ENCODE measurements around the gene CIRBP.

Gene CIRBP

DNA sequence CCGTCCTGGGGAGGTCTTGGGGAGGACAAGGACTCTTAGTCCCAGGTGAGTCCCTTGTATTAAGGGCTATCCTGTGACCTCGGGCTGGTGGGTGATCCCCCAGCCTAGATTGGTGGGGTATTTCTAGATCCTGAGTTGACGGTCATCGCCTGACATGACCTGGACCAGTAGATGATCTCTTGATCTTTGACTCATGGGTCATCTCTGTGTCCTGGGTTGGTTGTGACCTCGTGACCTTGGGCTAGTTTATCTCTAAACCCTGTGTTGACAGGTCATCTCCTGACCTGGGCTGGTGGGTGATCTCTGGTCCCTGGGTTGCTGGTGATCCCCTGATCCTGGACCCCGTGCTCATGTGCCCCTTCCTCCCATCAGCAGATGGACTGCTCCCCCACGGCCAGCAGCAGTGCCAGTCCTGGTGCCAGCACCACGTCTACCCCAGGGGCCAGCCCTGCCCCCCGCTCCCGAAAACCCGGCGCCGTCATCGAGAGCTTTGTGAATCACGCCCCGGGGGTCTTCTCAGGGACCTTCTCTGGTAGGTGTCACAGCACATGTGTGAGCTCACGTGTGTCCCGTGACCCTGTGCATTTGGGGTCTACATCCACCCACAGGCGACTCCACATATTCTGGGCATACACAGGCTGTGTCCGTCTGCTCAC is 14.5 kb upstream of the CIRBP start:
- DNase-seq (ENCODE audit: low read depth in 2 of 3, low spot score in 2 of 3) = no peak

GRCh38 chr19:1255186-1256161 is 13.7 kb upstream of the CIRBP start:
- DNase-seq (ENCODE audit: low read depth in 2 of 3, low spot score in 2 of 3) = no peak

DNA sequence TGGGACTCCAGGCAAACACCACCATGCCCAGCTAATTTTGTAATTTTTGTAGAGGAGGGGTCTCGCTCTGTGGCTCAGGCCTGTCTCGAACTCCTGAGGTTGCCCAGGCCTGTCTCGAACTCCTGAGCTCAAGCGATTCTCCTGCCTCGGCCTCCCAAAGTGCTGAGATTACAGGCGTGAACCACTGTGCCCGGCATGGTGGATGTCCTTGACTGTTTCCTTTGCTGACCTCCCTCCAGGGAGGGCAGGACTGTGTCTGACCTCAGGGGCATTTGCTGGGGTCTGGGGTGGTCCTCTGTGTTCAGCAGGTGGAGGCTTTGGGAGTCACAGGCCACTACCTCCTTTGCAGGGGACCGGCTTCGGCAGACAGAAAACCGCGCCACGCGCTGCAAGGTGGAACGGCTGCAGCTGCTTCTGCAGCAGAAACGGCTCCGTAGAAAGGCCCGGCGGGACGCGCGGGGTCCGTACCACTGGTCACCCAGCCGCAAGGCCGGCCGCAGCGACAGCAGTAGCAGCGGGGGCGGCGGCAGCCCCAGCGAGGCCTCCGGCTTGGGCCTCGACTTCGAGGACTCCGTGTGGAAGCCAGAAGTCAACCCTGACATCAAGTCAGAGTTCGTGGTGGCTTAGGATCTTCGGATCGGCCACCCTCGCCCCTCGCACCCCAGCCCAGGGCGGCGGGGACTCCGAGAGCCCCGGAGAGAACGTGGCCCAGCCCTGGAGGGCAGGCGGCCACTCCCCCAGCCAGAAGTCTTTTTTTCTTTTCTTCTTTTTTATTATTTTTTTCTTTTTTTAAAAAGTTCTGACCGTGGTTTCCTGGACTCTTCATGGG is 12.3 kb upstream of the CIRBP start:
- no peak for DNase-seq (ENCODE audit: low read depth in 2 of 3, low spot score in 2 of 3)

DNA sequence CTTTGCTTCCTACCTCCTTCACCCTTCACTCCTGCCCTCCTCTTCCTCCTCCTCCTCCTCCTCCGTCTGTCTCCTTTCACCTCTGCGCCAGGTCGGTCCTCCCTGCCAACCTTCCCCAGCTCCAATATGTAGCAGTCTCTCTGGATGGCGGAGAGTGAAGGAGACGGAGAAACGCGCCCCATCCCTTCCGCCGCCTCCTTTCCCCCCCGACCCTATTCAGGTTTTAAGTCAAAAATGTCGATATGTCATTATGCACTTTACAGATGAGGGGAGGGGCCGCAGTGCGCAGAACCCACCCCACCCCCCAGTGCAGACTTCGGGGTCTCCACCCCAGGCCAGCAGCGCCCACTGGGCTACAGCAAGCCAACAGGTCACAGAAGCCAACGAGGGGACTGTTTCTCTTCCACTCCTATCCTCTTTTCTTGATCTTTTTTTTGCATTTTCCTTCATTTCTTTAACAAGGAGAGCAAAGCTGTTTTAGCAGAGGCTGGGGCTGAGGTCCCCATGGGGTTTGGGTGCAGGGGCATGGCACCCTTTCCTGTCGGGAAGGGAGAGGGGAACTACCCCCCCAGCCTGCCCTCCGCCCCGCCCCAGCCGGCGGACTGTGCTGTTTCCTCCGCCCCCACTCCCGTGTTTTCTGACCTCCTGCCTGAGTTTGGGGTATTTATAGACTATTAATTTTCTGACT is 11.5 kb upstream of the CIRBP start:
- no peak for DNase-seq (ENCODE audit: low read depth in 2 of 3, low spot score in 2 of 3)

DNA sequence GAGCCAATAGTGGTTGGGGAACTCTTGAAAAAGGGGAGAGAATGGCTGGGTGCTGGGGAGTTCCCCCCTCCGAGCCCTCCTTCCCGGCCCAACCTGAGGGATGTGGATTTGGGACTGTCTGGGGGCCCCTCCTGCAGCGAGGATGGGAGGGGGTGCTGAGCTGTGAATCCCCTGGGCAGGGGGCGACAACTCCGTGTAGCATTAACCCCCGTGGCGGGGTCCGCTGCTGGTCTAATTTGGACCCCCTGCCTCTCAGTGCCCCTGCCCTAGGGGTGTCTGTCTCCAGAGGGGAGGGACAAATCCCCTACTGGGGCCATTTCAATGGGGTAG is 11.0 kb upstream of the CIRBP start:
- DNase-seq (ENCODE audit: low read depth in 2 of 3, low spot score in 2 of 3) = no peak

- DNase-seq (ENCODE audit: low read depth in 2 of 3, low spot score in 2 of 3) = no peak
Measured at GRCh38 chr19:1258707-1259205, 10.4 kb upstream of the CIRBP start.

DNA sequence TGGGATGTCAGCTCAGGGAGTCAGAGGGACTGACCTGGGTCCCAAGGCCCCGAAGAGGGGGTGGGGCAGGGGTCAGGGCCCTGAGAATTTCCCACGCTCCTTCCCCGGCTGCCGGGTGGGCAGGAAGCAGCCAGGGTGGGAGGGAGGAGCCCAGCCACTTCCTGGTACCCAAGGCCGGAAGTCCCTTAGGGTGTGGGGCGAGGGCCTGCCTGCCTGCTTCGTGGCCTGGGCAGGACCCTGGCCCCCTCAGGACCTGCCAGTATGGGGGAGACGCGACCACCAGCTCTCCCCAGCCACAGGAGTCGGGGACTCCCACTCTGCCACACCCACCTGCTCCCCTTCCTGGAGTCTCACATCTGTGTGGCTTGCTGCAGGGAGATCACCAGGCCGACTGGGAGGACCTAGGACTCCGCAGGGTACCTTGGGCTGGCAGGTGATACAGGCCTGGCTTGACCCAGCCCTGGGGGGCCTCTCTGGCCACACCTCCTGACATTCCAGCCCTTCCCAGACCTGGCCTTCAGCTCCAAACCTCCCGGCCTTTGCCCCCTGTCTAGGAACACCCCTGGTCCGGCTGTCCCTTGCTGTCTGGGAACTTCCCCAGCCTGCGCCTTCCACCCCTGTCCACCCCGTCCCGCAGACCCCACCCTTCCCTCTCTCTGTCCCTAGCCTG is 9.8 kb upstream of the CIRBP start:
- DNase-seq (ENCODE audit: low read depth in 2 of 3, low spot score in 2 of 3) = peak in 1 of 3 experiments; percentile 60

GRCh38 chr19:1259876-1260748 is 9.0 kb upstream of the CIRBP start:
- DNase-seq (ENCODE audit: low read depth in 2 of 3, low spot score in 2 of 3) = peak in 1 of 3 experiments; percentile 49

GRCh38 chr19:1260749-1261537 is 8.2 kb upstream of the CIRBP start:
- peak; percentile 90 to 97 (median 94) for DNase-seq (ENCODE audit: low read depth in 2 of 3, low spot score in 2 of 3)

DNA sequence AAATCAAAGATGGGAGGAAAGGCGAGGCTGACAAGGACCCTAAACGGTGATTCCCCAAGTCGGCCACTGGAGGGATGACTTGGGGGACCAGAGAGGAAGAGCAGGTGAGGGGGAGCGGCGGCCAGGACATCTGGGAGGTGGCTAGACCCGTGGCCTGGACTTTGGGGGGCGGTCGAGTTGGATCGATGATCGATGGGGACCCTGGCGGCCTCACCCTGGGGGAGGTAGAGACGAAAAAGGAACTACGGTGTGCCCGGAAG is 7.7 kb upstream of the CIRBP start:
- DNase-seq (ENCODE audit: low read depth in 2 of 3, low spot score in 2 of 3) = no peak

GRCh38 chr19:1261798-1262622 is 7.1 kb upstream of the CIRBP start:
- DNase-seq (ENCODE audit: low read depth in 2 of 3, low spot score in 2 of 3) = no peak

DNA sequence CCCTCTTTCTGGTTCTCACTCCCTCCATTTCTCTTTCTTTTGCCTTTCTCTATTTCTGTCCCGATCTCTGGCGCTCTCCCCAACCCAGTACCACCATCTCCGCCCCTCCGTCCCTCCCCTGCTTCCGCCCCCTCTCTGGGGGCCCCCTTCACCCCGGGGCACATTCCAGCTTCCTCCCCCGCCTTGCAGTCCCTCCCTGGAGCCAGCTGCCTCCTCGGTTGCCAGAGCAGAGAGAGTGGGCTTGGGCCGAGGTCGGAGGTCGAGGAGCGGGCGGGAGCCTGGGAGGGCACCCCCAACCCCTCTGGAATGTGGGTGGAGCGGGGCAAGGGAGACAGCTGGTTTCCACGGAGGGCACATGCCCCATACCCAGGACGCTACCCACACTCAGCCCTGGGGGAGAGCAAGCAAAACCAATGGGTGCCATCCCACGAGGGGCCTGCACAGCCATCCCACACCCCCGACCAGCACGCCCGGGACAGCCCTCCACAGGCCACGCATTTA is 6.5 kb upstream of the CIRBP start:
- no peak for DNase-seq (ENCODE audit: low read depth in 2 of 3, low spot score in 2 of 3)

GRCh38 chr19:1263188-1263587 is 5.9 kb upstream of the CIRBP start:
- no peak for DNase-seq (ENCODE audit: low read depth in 2 of 3, low spot score in 2 of 3)

- DNase-seq (ENCODE audit: low read depth in 2 of 3, low spot score in 2 of 3) = no peak
Measured at GRCh38 chr19:1264801-1265614, 4.1 kb upstream of the CIRBP start.

- no peak for DNase-seq (ENCODE audit: low read depth in 2 of 3, low spot score in 2 of 3)
Measured at GRCh38 chr19:1265615-1266128, 3.5 kb upstream of the CIRBP start.

- peak in 1 of 3 experiments; percentile 81 for DNase-seq (ENCODE audit: low read depth in 2 of 3, low spot score in 2 of 3)
Measured at GRCh38 chr19:1266129-1266915, 2.8 kb upstream of the CIRBP start.
